Colonic mucosa (tissue), 4 donors: ENCODE measurements around the gene COPB2. TPM values are rescaled to one million over a fixed set of nuclear protein-coding genes. Genes with fewer than 3 reads are reported as not detected.

Experiments used
- DNase-seq: peaks from one replicate; pipeline ENCODE4 v3.0.0-alpha.2; 2020
- H3K27ac ChIP-seq: fragments of 200-600 bp; one replicate; pipeline ENCODE4 v1.8.0; 2021
- H3K27me3 ChIP-seq: fragments of 200-600 bp; one replicate; pipeline ENCODE4 v1.8.0; 2021
- H3K36me3 ChIP-seq: fragments of 200-600 bp; one replicate; pipeline ENCODE4 v1.8.0; 2021
- H3K4me1 ChIP-seq: fragments of 200-600 bp; one replicate; pipeline ENCODE4 v1.8.0; 2021; ENCODE audit warnings: mild to moderate bottlenecking
- H3K4me3 ChIP-seq: fragments of 200-600 bp; one replicate; pipeline ENCODE4 v1.8.0; 2021
- H3K9ac ChIP-seq, 2 donors: one replicate each; pipeline ENCODE4 v1.7.0; 2013; ENCODE audit warnings: control low read depth in 2 of 2, low read depth in 2 of 2, low read length in 2 of 2
- H3K9me3 ChIP-seq: fragments of 200-600 bp; one replicate; pipeline ENCODE4 v1.8.0; 2021
- CTCF ChIP-seq: fragments of 200-600 bp; IDR thresholded peaks from one replicate; pipeline ENCODE4 v1.8.0; 2022; ENCODE audit warnings: antibody characterized with exemption, mild to moderate bottlenecking
- intact Hi-C: fragments of 100-400 bp; cut with DNase I; formaldehyde crosslinking; loops from one replicate; pipeline ENCODE4 v1.14.1; 2022
- total RNA-seq, 2 donors: library from RNA; stranded (reverse); fragmentation: NEBNext Ultra II Directional in 1 of 2; extraction: Animal tissue kit (Norgen Biotek cat#: 25700) in 1 of 2; gene quantifications; one replicate each; pipeline ENCODE4 v1.2.1, GENCODE V29; 2021
- donor health status: healthy.
- donor health status: DM: no; HTN: no; CAD: no.
- donor health status: DM: no; HTN: no; CAD: no.

The COPB2 gene
- 100 to 1,000 TPM; 153 to 162 TPM for total RNA-seq

DNA sequence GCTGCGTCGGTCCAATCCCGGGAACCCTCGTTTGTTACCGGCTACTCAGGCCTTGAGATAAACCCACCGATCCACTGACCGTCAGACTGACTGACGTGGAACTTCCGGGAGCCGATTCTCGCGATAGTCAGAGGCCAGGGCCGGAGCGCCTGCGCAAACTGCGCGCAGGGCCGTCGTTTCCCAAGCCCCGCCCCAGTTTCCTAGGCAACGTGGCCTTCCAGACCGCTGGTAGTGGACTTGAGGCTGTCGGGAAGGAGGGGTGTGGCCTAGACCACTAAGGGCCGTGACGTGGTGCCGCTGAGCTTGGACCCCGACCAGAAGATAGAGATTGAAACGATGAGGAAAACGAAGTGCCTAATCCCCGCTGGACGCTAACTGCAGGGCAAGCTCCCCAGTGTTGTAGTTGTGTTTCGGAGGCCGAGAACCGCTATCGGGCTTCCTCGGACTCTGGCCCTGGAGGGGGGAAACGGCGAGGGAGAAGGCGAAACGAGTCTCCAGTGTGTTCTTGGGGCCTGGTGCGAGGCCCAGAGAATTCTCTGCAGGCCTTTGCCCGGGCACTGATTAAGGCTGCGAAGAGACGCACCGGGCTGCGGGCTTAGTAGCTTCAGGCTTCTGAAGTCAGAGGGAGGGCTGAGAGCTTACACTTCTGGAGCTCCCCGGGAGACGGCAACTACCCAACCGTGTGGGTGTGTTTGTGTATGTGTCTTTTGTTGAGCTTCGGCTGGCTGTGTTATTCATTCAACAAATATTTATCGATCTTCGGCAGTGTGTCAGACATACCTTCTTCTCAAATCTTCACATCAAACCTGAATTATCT, at the start of gene COPB2:
TSS of gene COPB2 (minus strand) at position 96 of the 817 bp plus-strand sequence. CDS start 97 bp downstream, outside the sequence.
- H3K4me3 ChIP-seq = peak within 1 kb of the TSS; percentile 94
- H3K9me3 ChIP-seq = no peaks in the 10 kb centered on the region
- no peaks in the 10 kb centered on the region for H3K36me3 ChIP-seq
- H3K9ac ChIP-seq = peak within 1 kb of the TSS; percentile 85 to 95
- peak; percentile 100 for DNase-seq
- intact Hi-C loops = loop anchor here (5.0 kb wide), 1 partner anchor 37 kb away; no protein-coding TSS in a partner anchor
- H3K27me3 ChIP-seq = no peaks in the 10 kb centered on the region
- peak within 1 kb of the TSS; percentile 96 for H3K27ac ChIP-seq
- H3K4me1 ChIP-seq = peaks cover 5% of the 10 kb centered on the region
- TF ChIP-seq CTCF = no peak

- H3K27me3 ChIP-seq = no peaks in the 10 kb centered on the region
- H3K9me3 ChIP-seq = no peaks in the 10 kb centered on the region
- H3K4me1 ChIP-seq = no peaks in the 10 kb centered on the region
- no peak overlapping the region for H3K27ac ChIP-seq
- no peak for DNase-seq
- H3K9ac ChIP-seq = no peak overlapping the region
- TF ChIP-seq CTCF = no peak
- H3K36me3 ChIP-seq = no peaks in the 10 kb centered on the region
- intact Hi-C loops = no loop called here
- no peak overlapping the region for H3K4me3 ChIP-seq
These were observed 45.4 kb upstream of the COPB2 start for GRCh38 chr3:139434764-139435307.

DNA sequence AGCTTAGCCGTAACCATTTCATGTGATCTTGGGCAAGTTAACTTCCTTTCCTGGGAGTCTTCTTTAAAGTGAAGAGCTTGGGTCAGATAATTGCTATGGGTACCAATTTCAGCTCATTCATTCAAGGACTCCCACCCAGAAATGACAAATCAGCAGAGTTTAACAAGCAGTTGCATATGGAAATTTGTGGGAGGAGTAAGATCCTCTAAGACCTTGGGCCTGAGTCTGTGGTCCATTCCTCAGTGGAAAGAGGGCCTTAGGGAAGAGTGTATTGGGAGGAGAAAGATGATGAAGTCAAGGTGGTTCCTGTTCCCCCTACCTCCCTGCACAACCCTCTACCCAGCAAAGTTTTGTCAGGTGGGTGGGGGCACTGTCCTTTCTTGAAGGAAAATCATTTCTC, 44.8 kb upstream of the COPB2 start:
- H3K27me3 ChIP-seq = no peaks in the 10 kb centered on the region
- no peaks in the 10 kb centered on the region for H3K9me3 ChIP-seq
- DNase-seq = no peak
- H3K27ac ChIP-seq = no peak overlapping the region
- H3K36me3 ChIP-seq = no peaks in the 10 kb centered on the region
- no peaks in the 10 kb centered on the region for H3K4me1 ChIP-seq
- TF ChIP-seq CTCF = no peak
- intact Hi-C loops = no loop called here
- H3K9ac ChIP-seq = no peak overlapping the region
- no peak overlapping the region for H3K4me3 ChIP-seq

- Histone ChIP-seq H3K27me3 (no peaks in the 10 kb centered on the region), H3K36me3 (no peaks in the 10 kb centered on the region), H3K9ac (no peak overlapping the region), H3K9me3 (no peaks in the 10 kb centered on the region), H3K4me3 (no peak overlapping the region), H3K4me1 (no peaks in the 10 kb centered on the region), H3K27ac (no peak overlapping the region)
- intact Hi-C loops = no loop called here
- no peak for DNase-seq
- TF ChIP-seq CTCF = no peak
These were observed 43.6 kb upstream of the COPB2 start for GRCh38 chr3:139433089-139433488.

GRCh38 chr3:139430493-139430892, 41.0 kb upstream of the COPB2 start:
- TF ChIP-seq CTCF = no peak
- no peak for DNase-seq
- H3K9me3 ChIP-seq = no peaks in the 10 kb centered on the region
- H3K36me3 ChIP-seq = no peaks in the 10 kb centered on the region
- no peaks in the 10 kb centered on the region for H3K4me1 ChIP-seq
- intact Hi-C loops = no loop called here
- H3K4me3 ChIP-seq = no peak overlapping the region
- H3K9ac ChIP-seq = no peak overlapping the region
- H3K27ac ChIP-seq = no peak overlapping the region
- no peaks in the 10 kb centered on the region for H3K27me3 ChIP-seq
